Neural crest cell (in vitro differentiated cells): ENCODE data around the gene THEMIS. TPM values are rescaled to one million over a fixed set of nuclear protein-coding genes. Genes with fewer than 3 reads are reported as not detected.

Source experiments
- DNase-seq: peaks from one replicate; pipeline ENCODE4 v3.0.0; 2021; ENCODE audit warnings: low read depth, mixed read lengths, low spot score
- H3K27ac Mint-ChIP-seq: one replicate; pipeline ENCODE4 v1.8.0; 2021; ENCODE audit warnings: mild to moderate bottlenecking, mixed read lengths; ENCODE audit not compliant: unreplicated experiment
- H3K27me3 Mint-ChIP-seq: 2 replicates; pipeline ENCODE4 v1.8.0; 2021; ENCODE audit warnings: low read depth, mild to moderate bottlenecking, mixed read lengths
- H3K36me3 Mint-ChIP-seq: 2 replicates; pipeline ENCODE4 v1.8.0; 2021; ENCODE audit warnings: low read depth, mild to moderate bottlenecking, mixed read lengths
- H3K4me1 Mint-ChIP-seq: 2 replicates; pipeline ENCODE4 v1.8.0; 2021; ENCODE audit warnings: mixed read lengths
- H3K4me3 Mint-ChIP-seq: one replicate; pipeline ENCODE4 v1.8.0; 2021; ENCODE audit warnings: mild to moderate bottlenecking, mixed read lengths
- H3K9me3 Mint-ChIP-seq: 2 replicates; pipeline ENCODE4 v1.8.0; 2021; ENCODE audit warnings: mixed read lengths
- CTCF ChIP-seq: fragments of 200-600 bp; sonication (generic); conservative IDR thresholded peaks from 2 replicates; pipeline ENCODE4 v1.5.0; 2021; ENCODE audit warnings: antibody characterized with exemption, mild to moderate bottlenecking
- total RNA-seq: library from RNA; stranded (reverse); gene quantifications from 2 replicates; pipeline ENCODE4 v1.2.1, GENCODE V29; 2021

Gene THEMIS
- total RNA-seq, 1 donor from 2014 or later: not detected

- Mint-ChIP-seq H3K9me3 (peaks cover 2% of the 10 kb centered on the region), H3K4me3 (no peak overlapping the region), H3K27ac (peak overlapping the region; percentile 51), H3K36me3 (no peaks in the 10 kb centered on the region), H3K27me3 (no peaks in the 10 kb centered on the region), H3K4me1 (peaks cover 11% of the 10 kb centered on the region)
- no peak for DNase-seq
- no peak for TF ChIP-seq CTCF
These were observed 38.7 kb upstream of the THEMIS start for GRCh38 chr6:127939442-127940066.

GRCh38 chr6:127938701-127939100 is 37.8 kb upstream of the THEMIS start:
- Mint-ChIP-seq H3K4me3 (no peak overlapping the region), H3K9me3 (peaks cover 2% of the 10 kb centered on the region), H3K36me3 (no peaks in the 10 kb centered on the region), H3K4me1 (peaks cover 11% of the 10 kb centered on the region), H3K27me3 (no peaks in the 10 kb centered on the region), H3K27ac (no peak overlapping the region)
- no peak for DNase-seq
- TF ChIP-seq CTCF: no peak

GRCh38 chr6:127937747-127938146 is 36.9 kb upstream of the THEMIS start:
- no peak for DNase-seq
- Mint-ChIP-seq H3K36me3 (peaks cover 4% of the 10 kb centered on the region), H3K27ac (no peak overlapping the region), H3K4me3 (no peak overlapping the region), H3K4me1 (peaks cover 11% of the 10 kb centered on the region), H3K9me3 (peaks cover 5% of the 10 kb centered on the region), H3K27me3 (no peaks in the 10 kb centered on the region)
- TF ChIP-seq CTCF: no peak

GRCh38 chr6:127937102-127937501 is 36.2 kb upstream of the THEMIS start:
- Mint-ChIP-seq H3K4me1 (peaks cover 11% of the 10 kb centered on the region), H3K36me3 (peaks cover 4% of the 10 kb centered on the region), H3K27me3 (no peaks in the 10 kb centered on the region), H3K27ac (no peak overlapping the region), H3K4me3 (no peak overlapping the region), H3K9me3 (peaks cover 5% of the 10 kb centered on the region)
- no peak for TF ChIP-seq CTCF
- no peak for DNase-seq

- no peak for TF ChIP-seq CTCF
- Mint-ChIP-seq H3K4me3 (no peak overlapping the region), H3K4me1 (peaks cover 11% of the 10 kb centered on the region), H3K27me3 (no peaks in the 10 kb centered on the region), H3K9me3 (peaks cover 5% of the 10 kb centered on the region), H3K27ac (no peak overlapping the region), H3K36me3 (peaks cover 4% of the 10 kb centered on the region)
- no peak for DNase-seq
These were observed 34.1 kb upstream of the THEMIS start for GRCh38 chr6:127934956-127935355.
